Hypothalamus (tissue), 51 donors: ENCODE measurements around the gene PBRM1.

Source experiments
- DNase-seq, 51 donors: peaks; one replicate each; lab custom pipeline; 2025; lab: John Stamatoyannopoulos, UW

The PBRM1 gene

GRCh38 chr3:52539010-52539653, 146.6 kb downstream of the PBRM1 start:
- no peak for DNase-seq

- DNase-seq, result no peak
Observed at GRCh38 chr3:52537726-52538421, 147.8 kb downstream of the PBRM1 start.

GRCh38 chr3:52537165-52537620, 148.5 kb downstream of the PBRM1 start:
- DNase-seq, result no peak

GRCh38 chr3:52536369-52537164, 149.1 kb downstream of the PBRM1 start, which contains the start of gene UQCC5:
Gene UQCC5, plus strand, starts transcription at chr3:52536605. Its CDS starts 151 bp downstream, at chr3:52536756.
- peak; percentile 46 to 98 (median 96) for DNase-seq

DNA sequence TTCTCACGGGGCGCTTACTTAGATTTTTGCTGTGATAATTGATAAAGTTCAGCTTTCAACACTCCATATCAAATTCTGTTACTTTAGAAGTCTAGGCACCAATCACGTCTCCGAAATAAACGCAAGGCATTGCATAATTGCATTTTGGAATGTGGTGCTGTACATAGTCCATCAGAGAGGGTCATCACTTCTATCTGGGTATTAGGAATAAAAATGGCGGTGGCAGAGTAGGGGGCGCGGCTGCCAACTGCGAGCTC, 149.7 kb downstream of the PBRM1 start:
- DNase-seq, result no peak

GRCh38 chr3:52535411-52536111, 150.2 kb downstream of the PBRM1 start:
- DNase-seq, result no peak

GRCh38 chr3:52534281-52535183, 151.2 kb downstream of the PBRM1 start:
- DNase-seq, result peak in 3 of 51 donors; percentile 33 to 41 (median 36)

- peak in 36 of 51 donors; percentile 8 to 80 (median 46) for DNase-seq
Observed at GRCh38 chr3:52533623-52534280, 152.0 kb downstream of the PBRM1 start, which contains the start of gene NT5DC2. Gene NT5DC2, minus strand, starts transcription at chr3:52533857. Its CDS starts 120 bp downstream, at chr3:52533737.

GRCh38 chr3:52532838-52533622, 152.7 kb downstream of the PBRM1 start:
- no peak for DNase-seq

GRCh38 chr3:52532517-52532837, 153.2 kb downstream of the PBRM1 start:
- DNase-seq, result no peak

GRCh38 chr3:52531860-52532516, 153.7 kb downstream of the PBRM1 start:
- DNase-seq, result no peak

GRCh38 chr3:52530918-52531826, 154.5 kb downstream of the PBRM1 start:
- no peak for DNase-seq

DNA sequence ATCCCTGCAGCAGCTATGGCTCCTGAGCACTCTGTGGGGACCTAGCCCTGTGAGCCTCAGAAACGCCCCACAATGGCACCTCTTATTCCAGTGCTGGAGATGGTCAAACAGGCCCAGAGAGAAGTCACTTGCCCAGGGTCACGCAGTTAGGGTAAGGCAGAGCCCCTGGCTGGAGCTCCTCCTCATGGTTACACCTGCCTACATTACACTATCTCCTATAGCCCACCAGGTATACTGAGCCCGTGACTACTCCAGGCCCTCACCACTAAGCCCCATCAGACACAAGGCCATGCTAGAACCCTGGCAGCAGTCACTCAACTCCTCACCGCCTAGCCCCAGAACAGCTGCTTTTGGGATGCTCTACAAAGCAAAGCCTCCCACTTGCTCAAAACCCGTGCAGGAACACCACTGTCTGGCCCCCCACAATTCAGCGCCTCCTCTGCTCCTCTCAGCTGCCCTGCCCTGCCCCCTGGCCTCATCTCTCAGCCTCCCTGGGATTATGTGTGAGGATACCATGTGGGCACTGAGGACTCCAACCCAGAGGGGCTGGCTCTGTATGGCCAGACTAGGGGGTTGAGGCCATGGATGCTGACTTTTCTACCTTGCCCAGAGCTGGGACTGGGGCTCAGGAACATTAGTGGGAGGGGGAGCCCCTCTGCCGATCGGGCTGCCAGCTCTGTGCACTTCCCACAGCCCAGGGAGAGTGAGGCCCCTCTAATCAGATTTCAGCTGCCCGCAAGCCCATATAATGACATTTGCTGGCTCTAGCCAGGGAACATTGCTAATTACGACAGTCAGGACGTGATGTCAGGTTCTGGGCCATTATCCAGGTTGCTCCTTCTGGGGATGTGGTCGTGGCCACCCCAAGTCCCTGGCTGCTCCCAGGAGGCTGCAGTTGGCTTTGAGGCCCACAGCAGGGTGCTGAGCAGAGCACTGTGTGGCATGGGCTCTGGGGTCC, 156.1 kb downstream of the PBRM1 start:
- no peak for DNase-seq

- DNase-seq, result no peak
Observed at GRCh38 chr3:52528586-52529375, 156.9 kb downstream of the PBRM1 start.
